Breast epithelium (tissue), 3 donors: ENCODE data around the gene YJEFN3.

ENCODE experiments used
- CTCF ChIP-seq, 3 donors: fragments of 450-650 bp; IDR thresholded peaks; one replicate each; pipeline ENCODE4 v1.5.1; 2016 to 2017; ENCODE audit warnings: antibody characterized with exemption in 3 of 3, mild to moderate bottlenecking in 3 of 3, moderate library complexity in 3 of 3
- POLR2A ChIP-seq: fragments of 450-650 bp; IDR thresholded peaks from one replicate; pipeline ENCODE4 v1.6.1; 2016; ENCODE audit warnings: antibody characterized with exemption, mild to moderate bottlenecking, moderate library complexity
- POLR2AphosphoS5 ChIP-seq, 3 donors: sonication (generic); formaldehyde crosslinking; IDR thresholded peaks; one replicate each; pipeline ENCODE4 v1.6.1; 2017; ENCODE audit warnings: antibody characterized with exemption in 3 of 3

- TF ChIP-seq POLR2A: no peak
- no peak for TF ChIP-seq CTCF (IDR thresholded peaks at IDR 0.05)
- TF ChIP-seq POLR2AphosphoS5 (IDR thresholded peaks at IDR 0.05): no peak
These were observed 15.0 kb upstream of the YJEFN3 start for GRCh38 chr19:19513682-19514081.
